Activated CD4-positive, alpha-beta T cell treated with anti-CD3 and anti-CD28 coated beads for 1 hour (primary cell): ENCODE results near the gene TM9SF4.
"Not testable (repeated sequence)": the region's sequence is repeated elsewhere in the genome, so short reads cannot be mapped to it uniquely, and the experiment has no call there.

Experiments
- DNase-seq: peaks from one replicate; pipeline ENCODE4 v3.0.0-alpha.2; 2020

Gene TM9SF4

DNA sequence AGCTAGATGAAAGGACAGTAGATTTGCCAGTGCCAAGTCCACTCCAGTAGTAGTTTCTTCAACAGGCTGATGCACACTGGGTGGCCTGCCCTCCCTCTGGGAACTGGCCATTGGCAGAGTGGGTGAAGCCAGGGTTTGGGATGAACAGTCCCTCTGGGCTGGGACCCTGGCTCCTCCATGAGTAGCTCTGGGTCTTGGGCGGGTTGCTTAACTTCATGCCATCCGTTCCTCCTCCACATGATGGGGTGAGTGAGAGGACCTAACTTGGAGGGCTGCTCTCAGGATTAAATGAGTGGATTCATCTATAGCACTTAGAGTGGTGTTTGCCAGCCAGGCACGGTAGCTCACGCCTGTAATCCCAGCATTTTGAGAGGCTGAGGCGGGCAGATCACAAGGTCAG lies 50.8 kb downstream of the TM9SF4 start:
- no peak for DNase-seq

DNA sequence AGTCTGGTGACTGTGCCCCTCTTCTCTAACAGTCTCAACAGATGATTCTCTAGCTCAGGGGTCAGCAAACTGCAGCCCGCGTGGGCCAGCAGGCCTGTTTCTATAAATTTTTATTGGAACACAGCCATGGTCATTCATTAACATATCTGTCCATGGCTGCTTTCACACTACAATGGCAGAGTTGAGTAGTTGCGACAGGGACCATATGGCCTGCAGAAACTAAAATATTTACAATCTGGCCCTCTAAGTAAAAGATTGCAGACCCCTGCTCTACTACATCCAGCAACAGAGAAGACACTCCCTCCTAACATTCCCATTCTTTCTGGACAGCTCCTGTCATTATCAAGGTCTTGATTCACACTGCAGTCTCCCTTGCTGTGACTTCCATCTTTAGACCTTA lies 52.8 kb downstream of the TM9SF4 start:
- DNase-seq = no peak

GRCh38 chr20:32163951-32164350 lies 54.4 kb downstream of the TM9SF4 start:
- no peak for DNase-seq

- DNase-seq = no peak
Measured at GRCh38 chr20:32164984-32165735, 55.6 kb downstream of the TM9SF4 start.

GRCh38 chr20:32165836-32166545 lies 56.5 kb downstream of the TM9SF4 start:
- DNase-seq = no peak

DNA sequence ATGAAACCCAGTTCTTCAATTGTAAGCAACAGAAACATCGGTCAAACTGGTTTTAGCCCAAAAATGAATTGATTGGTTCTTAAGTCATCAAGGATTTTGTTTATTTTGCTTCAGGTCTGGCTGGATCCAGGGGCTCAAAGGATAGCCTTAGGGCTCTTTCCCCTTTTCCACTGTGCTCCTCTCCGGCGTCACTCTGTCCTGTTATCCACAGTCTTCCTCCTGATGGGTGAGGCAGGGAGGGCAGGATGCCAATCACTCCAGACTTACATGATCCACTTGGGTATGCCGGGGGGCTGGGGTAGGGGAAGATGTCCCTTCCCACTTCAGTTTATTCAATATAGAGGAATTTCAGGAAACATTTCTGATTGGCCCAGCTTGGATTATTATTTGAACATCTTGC lies 58.0 kb downstream of the TM9SF4 start:
- DNase-seq = no peak

GRCh38 chr20:32168184-32168910 lies 58.8 kb downstream of the TM9SF4 start:
- DNase-seq = no peak

GRCh38 chr20:32177696-32178095 lies 68.2 kb downstream of the TM9SF4 start:
- DNase-seq = not testable (repeated sequence)

- DNase-seq = no peak
Measured at GRCh38 chr20:32179515-32179914, 70.0 kb downstream of the TM9SF4 start.

DNA sequence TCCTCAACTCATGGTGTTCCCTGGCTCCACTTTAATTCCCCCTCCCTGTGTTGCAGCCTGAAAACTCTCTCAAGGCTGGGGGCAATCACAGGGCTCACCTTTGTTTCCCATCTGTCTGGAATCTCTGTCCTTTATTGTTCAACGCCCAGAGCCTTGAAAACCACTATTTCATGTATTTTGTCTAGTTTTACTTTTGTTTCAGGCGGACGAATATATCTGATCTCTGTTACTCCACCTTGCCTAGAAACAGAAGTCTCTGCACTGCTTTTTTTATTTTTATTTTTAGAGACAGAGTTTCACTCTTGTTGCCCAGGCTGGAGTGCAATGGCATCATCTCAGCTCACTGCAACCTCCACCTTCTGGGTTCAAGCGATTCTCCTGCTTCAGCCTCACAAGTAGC lies 70.4 kb downstream of the TM9SF4 start:
- no peak for DNase-seq

DNA sequence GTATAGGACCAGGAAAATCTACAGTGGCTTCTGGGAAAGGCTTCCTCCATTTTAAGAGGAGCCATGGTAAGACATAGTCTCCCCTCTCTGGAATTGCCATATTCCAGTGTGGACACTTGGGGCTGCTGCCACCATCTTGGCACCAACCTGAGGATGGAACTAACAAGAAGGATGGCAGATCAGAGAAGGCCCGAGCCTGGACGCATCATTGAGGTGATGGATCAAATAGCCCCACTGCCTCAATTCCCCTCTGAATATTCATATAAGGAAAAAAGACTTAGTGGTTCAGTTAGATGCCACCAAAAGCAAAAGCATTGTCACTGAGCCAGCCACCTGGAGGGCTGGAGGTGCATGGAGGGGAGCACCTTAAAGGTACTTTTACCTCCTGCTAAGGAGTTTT lies 72.1 kb downstream of the TM9SF4 start:
- no peak for DNase-seq

GRCh38 chr20:32183947-32184635 lies 74.6 kb downstream of the TM9SF4 start:
- DNase-seq = no peak

DNA sequence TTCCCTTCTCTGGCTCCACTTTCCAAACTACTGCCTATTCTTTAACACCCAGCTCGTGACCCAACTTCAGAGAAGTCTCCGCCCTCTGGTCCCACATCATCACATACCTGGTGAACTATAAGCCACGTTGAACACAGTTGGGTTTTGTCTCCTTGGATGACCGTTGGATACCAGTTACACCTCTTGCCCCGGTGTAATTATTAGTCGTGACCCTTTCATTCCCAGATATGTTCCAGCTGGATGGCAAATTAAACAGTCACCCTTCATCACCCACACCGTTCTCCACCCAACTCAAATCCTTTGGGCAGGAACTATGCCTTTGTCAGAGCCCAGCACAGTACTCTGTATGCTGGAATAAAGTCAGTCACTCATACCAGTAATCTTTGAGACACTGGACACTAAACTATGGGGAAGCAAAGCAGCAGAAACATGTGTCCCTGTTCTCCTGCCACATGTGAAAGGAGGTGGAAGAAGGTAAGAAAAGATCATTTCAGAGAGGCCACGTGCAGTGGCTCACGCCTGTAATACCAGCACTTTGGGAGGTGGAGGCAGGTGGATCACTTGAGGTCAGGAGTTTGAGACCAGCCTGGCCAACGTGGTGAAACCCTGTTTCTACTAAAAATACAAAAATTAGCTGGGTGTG lies 75.6 kb downstream of the TM9SF4 start:
- no peak for DNase-seq

DNA sequence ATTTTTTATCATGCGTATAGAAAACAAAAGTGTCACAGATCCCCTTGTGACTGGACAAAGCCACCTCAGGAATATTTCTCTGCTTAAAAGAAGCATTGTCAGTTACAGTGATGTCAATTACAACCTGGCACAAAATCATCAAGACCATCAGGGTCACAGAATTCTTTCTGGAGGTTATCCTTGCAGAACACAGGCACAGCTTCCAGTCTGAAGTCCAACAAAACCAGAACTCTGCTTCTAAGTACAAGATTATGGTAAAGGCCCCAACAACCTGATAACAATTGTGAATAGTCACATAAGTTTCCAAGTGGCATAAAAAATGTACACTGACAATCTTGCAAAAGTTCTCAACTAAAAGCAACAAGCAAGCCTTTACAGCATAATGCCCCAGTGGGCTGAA lies 77.0 kb downstream of the TM9SF4 start:
- no peak for DNase-seq

- DNase-seq = no peak
Measured at GRCh38 chr20:32188376-32189122, 79.0 kb downstream of the TM9SF4 start.

GRCh38 chr20:32189123-32189410 lies 79.6 kb downstream of the TM9SF4 start:
- DNase-seq = no peak

DNA sequence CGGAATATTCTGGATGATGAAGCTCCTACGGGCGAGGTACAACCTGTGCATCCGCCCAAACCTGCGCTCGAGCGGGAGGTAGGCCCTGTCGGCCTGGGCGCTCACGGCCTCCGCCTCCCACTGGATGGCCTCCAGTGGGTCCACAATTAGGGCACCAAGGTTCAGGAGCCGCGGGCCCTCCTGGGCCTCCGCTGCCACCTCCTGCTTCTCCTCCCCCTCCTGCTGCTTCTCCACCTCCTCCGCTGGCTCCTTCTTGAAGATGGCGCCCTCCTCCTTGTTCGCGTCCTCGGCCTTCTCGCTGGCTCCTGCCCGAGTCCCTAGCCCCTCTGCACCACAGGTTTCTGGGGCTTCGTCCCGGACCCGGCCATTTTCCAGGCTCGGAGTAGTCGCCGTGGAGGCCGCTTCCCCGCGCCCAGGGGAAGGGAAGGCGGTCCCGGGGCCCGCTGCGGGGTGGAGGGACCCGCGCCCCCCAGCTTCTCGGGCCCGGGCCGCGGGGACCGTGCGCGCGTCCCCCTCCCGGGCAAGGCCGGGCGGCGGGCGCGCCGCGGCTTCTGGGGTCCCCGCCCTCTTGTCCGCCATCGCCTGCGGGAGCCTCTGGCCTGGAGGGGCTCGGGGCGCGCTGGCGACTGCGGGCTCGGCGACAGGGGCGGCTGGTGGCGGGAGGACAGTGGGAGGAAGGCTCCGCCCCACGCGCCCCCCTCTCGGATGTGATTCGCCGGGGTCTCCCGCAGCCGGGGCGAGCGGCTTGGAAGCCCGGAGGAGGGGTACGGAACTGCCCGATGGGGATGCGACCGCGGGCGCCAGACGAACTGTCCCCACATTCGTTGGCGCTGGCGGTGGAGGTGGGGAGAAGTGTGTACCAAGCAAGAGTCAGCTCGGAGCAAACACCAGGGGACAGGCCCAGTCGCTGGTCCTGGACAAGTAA lies 80.4 kb downstream of the TM9SF4 start:
- DNase-seq = no peak

DNA sequence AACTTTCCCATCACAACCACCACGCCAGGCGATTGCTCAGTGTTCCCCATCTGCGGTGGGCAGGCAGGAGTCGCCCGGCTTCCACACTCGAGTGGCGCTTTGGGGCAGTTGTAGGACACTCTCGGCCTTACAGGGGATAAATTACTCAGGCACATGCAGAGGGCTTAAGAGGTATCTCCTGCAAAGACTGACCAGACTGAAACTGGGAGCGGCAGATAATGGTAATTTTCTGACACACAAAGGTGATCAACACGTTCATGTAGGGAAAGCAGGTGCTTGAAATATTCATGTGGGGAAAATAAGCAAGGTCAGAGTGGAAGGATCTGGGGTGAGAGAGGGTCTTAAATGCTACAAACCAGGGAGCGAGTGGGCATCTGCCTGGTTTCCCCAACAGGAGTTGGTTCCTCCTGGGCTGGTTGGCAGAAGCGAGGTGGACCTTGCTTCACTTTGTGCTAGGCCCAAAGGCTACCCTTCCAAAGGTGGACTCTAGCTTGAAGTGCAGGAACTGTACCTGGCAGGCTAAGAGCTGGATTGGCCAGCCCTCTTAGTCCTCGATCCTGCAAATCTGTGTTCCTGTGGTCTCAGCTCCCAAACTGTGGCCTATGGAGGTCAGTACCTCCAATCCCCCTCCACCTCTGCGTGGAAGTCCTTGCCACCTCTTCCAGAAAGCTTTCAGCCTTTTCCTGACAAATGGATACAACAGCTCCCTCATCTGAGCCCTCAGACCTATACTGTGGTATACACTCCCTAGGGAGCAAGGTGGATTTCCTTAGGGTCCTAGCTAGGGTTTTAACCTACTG lies 81.3 kb downstream of the TM9SF4 start:
- DNase-seq = no peak

GRCh38 chr20:32191422-32191821 lies 81.9 kb downstream of the TM9SF4 start:
- no peak for DNase-seq

- no peak for DNase-seq
Measured at GRCh38 chr20:32191873-32192272, 82.4 kb downstream of the TM9SF4 start.
